ENCODE results near the gene CDHR2.
"Not testable (repeated sequence)": the region's sequence is repeated elsewhere in the genome, so short reads cannot be mapped to it uniquely, and the experiment has no call there.

The CDHR2 gene

GRCh38 chr5:176596069-176596644, 47.0 kb downstream of the CDHR2 start:
- DNase-seq (ENCODE audit: low spot score) = no peak

DNA sequence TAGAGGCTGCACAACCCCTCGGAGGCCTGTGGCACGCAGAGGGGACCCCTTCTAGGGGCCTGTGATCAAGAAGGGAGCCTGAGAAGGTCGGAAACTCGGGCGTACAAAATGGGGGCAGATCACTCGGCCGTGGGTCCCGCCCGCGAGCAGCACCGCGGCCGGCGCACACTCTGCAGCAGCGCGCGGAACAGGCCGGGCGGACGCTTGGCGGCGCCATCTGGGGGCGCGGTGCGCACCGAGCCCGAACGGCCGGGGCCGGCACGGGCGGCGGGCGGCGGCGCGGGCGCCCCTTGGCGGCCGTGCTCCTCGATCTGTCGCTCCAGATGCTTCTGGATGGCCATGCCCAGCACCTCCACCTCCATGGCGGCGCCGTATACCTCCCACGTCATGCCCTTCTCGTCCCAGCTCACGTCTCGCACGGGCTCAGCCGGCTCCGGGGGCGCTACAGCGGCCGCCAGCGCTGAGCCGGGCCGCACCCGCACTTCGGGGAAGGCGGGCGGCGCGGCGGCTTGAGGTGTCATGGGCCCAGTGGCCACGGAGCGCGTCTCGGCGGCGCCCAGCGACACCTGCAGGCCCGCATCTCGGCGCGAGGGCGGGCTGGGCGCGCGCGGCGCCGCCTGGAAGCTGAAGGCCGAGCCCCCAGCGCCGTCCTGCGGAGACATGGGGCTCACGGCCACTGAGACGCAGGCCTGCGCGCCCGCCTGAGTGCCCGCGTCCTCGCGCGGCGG, 47.7 kb downstream of the CDHR2 start:
- peak; percentile 31 for DNase-seq (ENCODE audit: low spot score)

DNA sequence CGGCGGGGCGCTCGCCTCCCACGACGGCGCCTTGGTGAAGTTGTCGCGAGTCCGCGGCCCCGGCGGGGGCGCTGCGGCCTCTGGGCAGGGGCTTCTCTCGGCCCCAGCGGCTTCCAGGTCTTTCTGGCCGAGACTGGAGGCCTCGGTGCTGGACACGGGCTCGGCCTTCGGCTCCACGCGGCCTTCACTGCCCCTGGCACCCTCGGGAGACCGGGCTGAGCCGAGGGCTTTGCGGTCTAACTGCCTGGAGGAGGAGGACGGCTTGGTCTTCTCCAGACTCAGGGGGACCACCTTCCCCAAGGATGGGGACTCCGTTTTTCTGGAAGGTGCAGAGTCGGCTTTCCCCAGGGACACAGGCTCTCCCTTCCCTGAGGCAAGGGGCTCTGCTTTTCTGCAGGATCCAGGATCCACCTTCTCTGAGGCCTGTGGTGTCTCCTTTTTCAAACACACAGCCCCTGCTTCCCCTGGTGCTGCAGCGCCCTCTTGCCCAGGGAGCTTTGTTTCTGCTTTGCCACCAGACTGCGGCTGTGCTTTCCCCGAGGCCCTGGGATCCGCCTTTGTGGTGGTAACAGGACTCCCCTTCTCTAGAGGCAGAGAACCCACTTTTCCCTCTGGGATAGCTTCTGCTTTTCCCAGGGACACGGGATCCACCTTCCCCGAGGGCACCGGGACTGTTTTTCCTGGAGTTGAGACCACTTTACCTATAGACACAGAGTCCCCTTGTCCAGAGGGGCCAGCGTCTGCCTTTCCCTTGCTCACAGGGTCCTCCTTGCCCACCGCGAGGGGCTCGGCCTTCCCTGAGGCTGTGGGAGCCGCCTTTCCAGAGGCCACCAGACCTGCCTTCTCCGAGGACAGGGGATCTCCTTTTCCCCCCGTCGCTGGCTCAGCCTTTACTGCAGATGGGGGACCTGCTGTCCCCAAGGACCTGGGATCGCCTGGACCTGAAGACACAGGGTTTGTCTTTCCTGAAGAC, 48.6 kb downstream of the CDHR2 start:
- no peak for DNase-seq (ENCODE audit: low spot score)

DNA sequence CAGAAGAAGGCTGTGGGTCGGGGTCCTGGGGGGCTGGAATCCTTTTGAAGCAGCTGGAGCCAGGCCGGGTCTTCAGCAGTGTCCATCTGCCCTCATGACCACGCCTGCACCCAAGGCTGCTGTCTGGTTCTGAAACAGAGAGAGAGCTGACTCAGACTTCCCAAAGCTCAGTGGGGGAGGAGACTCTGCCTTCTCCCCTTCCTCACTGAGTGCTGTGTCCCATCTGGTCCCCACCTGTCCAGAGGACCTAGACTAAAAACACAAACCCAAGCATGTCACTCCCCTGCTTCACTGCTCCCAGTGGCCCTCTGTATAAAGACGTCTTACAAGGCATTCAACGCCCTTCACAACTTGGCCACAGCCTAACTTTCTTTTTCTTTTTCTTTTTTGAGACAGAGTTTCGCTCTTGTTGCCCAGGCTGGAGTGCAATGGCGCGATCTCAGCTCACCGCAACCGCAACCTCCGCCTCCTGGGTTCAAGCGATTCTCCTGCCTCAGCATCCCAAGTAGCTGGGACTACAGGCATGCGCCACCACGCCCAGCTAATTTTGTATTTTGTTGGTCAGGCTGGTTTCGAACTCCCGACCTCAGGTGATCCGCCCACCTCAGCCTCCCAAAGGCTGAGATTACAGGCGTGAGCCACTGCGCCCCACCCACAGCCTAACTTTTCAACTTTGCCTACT, 50.7 kb downstream of the CDHR2 start:
- not testable (repeated sequence) for DNase-seq (ENCODE audit: low spot score)

- no peak for DNase-seq (ENCODE audit: low spot score)
Measured at GRCh38 chr5:176601901-176602482, 52.9 kb downstream of the CDHR2 start.

DNA sequence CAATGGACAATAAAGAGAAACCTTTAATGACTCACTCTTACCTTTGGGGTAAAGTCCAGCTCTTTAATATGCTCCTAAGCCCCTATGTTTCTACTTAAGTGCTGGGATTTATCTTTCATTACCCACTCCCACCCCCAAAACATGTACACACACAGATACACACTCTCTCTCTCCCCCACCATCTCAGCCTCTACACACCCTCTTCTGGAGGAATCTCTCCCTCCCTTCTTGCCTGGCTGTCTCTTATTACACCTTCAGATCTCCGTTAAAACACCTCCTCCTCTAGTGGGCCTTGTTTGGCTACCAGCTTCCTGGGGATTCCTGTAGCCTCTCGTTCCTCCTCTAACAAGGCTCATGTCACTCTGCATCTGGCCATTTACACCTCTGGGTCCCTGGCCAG, 53.9 kb downstream of the CDHR2 start:
- DNase-seq (ENCODE audit: low spot score) = no peak

- no peak for DNase-seq (ENCODE audit: low spot score)
Measured at GRCh38 chr5:176606032-176606431, 56.9 kb downstream of the CDHR2 start.

GRCh38 chr5:176606875-176607274, 57.7 kb downstream of the CDHR2 start:
- no peak for DNase-seq (ENCODE audit: low spot score)

DNA sequence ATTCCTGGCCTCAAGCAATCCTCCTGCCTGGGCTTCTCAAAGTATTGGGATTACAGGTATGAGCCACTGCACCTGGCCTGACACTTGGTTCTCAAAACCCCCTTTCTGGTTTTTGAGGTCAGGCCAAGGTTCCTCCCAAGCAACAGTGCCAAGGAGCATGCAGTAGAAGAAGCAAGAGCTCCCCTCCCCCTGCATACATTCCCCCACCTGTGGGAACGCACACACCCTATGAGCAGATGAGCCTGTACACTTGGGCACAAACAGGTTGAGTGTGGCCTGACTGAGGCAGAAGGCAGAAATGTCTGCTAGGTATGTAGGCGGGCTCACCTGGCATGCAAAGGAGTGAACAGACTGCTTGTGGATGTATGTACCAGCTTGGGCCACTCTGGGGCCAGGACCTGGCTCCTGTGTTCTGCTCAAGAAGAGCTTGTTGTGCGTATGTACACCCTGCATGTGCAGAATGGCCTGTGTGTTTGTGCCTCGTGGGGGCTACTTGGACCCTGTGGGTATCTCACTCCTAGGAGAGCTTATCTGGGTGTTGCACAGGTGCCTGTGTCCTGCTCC, 59.1 kb downstream of the CDHR2 start:
- no peak for DNase-seq (ENCODE audit: low spot score)

GRCh38 chr5:176608937-176609723, 60.0 kb downstream of the CDHR2 start:
- DNase-seq (ENCODE audit: low spot score) = peak; percentile 81

GRCh38 chr5:176609724-176610434, 60.7 kb downstream of the CDHR2 start, which contains the start of gene GPRIN1:
Gene GPRIN1, minus strand, starts transcription at chr5:176610156. Its CDS starts 10,322 bp downstream, at chr5:176599834.
- DNase-seq (ENCODE audit: low spot score) = peak; percentile 69

DNA sequence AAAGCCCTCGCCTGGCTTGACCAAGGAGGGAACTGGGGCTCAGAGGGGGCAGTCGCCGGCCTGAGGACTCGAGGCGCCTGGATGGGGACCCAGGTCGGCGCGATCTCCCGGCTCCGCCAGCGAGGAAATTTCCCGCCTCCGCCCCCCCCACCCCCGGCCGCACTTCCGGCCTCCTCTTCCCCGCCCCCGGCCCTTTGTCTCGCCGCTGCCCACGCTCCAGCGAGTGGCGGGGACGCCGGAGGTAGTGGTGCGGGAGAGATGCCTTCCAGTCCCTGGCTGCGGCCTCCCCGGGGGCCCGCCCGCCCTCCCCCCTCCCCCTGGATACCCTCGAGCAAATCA, 61.3 kb downstream of the CDHR2 start:
- no peak for DNase-seq (ENCODE audit: low spot score)

GRCh38 chr5:176611435-176611834, 62.3 kb downstream of the CDHR2 start:
- DNase-seq (ENCODE audit: low spot score) = peak; percentile 82

- no peak for DNase-seq (ENCODE audit: low spot score)
Measured at GRCh38 chr5:176612008-176612407, 62.9 kb downstream of the CDHR2 start.

- no peak for DNase-seq (ENCODE audit: low spot score)
Measured at GRCh38 chr5:176612855-176613254, 63.7 kb downstream of the CDHR2 start.

DNA sequence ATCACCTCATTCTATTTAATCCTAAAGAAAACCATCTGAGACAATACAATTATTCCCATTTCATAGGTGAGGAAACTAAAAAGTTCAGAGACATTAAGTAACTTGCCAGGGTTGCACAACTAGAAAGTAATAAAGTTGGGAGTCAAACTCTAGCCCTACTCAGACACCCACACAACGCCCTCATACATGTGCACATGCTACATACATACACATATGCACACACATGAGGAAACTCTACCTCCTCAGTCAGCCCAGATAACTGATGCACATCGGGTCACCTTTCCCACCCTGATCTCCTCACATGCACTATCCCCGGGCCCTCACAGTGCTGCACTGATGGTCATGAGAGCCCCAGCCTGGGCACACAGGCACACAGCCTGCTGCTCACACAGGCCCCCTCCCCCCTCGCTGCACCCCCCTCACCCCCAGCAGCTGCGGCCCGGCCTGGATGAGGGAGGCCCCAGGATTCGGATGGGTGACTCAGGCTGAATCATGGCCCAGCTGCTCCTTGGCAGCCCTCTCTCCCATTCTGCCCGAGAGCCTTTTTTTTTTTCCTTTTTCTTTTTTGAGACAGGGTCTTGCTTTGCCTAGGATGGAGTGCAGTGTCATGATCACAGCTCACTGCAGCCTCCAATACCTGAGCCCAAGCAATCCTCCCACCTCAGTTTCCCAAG, 65.8 kb downstream of the CDHR2 start:
- peak; percentile 60 for DNase-seq (ENCODE audit: low spot score)

DNA sequence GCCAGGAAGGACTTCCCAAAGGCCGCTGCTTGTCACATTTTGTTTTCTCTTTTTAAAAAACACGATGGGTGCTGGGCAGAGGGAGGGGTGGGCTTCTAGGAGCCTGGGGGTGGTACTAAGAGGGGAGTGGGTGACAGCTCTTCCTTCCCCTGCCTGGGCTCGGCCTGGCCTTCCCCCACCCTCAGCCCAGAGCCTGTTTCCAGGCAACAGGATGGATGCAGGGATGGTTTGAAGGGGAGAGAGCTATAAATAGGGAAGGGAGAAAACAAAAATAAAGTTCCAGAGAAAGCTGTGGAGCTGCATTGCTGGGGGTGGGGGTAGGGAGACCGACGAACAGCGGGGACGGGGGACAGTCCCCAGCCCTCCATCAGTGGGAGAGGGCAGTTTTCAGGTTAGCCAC, 67.4 kb downstream of the CDHR2 start:
- no peak for DNase-seq (ENCODE audit: low spot score)

DNA sequence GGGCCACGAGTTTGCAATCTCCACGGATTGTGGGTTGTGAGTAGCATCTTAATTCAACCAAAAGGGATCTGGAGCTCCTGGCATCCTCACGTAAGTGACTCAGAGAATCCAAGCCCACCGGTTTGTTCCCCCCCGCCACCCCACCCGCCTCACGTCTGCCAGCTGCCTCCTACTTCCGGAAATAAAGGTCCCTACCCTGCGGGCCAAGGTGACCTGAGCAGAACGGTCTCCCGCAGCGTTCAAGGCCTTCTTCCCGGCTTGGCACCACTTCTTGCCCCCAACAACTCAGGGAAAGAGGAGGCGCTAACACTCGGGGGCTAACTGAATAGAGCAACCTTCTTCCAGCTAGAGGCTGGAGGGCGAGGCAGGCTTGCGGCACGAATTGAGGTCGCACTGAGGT, 69.6 kb downstream of the CDHR2 start:
- DNase-seq (ENCODE audit: low spot score) = no peak

GRCh38 chr5:176619203-176619568, 70.0 kb downstream of the CDHR2 start:
- DNase-seq (ENCODE audit: low spot score) = peak; percentile 72
